HL-60 (cell line): ENCODE data around the gene RHO.

Experiments used
- DNase-seq, 2 experiments: peaks; one replicate each; pipeline ENCODE4 v3.0.0-alpha.2; 2010 to 2020; ENCODE audit warnings: low read depth in 1 of 2, low spot score in 1 of 2
- H3K27ac ChIP-seq: fragments of 250-450 bp; sonication (Bioruptor Pico); replicated peaks from 2 replicates; pipeline ENCODE4 v1.5.1; 2020; ENCODE audit warnings: mild to moderate bottlenecking, moderate library complexity
- H3K27me3 ChIP-seq: fragments of 250-450 bp; sonication (Bioruptor Pico); 2 replicates; pipeline ENCODE4 v1.5.1; 2021; ENCODE audit warnings: mild to moderate bottlenecking, moderate library complexity; ENCODE audit not compliant: insufficient read depth, poor library complexity, severe bottlenecking
- H3K4me3 ChIP-seq: replicated peaks from 2 replicates; pipeline ENCODE4 v1.5.1; 2011; ENCODE audit warnings: mild to moderate bottlenecking, control low read depth, low read length; ENCODE audit not compliant: insufficient read depth
- GABPA ChIP-seq: IDR thresholded peaks from 2 replicates; pipeline ENCODE4 v1.6.1; 2012; ENCODE audit warnings: low read depth
- POLR2AphosphoS5 ChIP-seq: IDR thresholded peaks from 2 replicates; pipeline ENCODE4 v1.6.1; 2012; ENCODE audit warnings: low read depth
- SPI1 ChIP-seq: IDR thresholded peaks from 2 replicates; pipeline ENCODE4 v1.6.1; 2012; ENCODE audit warnings: low read depth, mild to moderate bottlenecking, borderline replicate concordance
- TF ChIP-seq, protein P1 (sequence below): IDR thresholded peaks from 2 replicates; pipeline ENCODE4 v1.6.1; 2012; ENCODE audit warnings: low read depth; ENCODE audit not compliant: insufficient replicate concordance
- TF ChIP-seq, protein P2 (sequence below): IDR thresholded peaks from one replicate; pipeline ENCODE4 v1.5.1; 2011; ENCODE audit warnings: low read length, control low read depth, inconsistent platforms; ENCODE audit not compliant: insufficient read depth

The RHO gene

DNA sequence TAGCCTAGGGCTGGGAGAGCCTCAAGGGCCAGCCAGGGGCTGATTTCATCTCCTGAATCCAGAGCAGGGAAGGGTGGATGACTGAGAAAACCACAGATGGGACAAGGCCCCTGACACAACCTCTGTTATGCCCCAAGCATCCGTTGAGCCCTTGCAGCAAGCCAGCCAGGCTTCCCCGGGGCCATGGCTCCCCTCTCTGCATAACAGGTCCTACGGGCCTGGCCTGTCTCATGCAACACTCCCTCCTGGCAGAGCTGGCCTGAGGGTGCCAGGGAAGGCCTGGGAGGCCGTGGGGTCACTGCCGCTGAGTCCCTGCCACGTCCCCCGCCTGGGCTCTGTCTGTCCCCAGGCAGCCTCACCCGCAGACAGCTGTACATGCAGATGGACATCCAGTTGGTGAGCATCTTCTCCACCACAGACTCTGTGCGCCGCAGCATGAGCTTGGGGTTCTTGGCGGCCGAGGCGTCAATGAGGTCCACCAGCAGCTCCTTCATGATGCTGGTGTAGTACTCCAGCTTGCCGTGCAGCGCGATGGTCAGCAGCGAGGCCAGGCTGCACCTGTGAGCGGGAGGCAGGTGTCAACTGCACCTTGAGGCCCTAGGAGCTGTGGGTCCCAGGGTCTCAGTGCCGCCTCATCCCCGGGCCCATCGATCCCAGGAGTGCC lies 36.7 kb downstream of the RHO start:
- no peak overlapping the region for H3K27ac ChIP-seq
- no peak for DNase-seq
- H3K27me3 ChIP-seq = no peaks in the 10 kb centered on the region
- no peak overlapping the region for H3K4me3 ChIP-seq
- TF ChIP-seq, protein P1, sequence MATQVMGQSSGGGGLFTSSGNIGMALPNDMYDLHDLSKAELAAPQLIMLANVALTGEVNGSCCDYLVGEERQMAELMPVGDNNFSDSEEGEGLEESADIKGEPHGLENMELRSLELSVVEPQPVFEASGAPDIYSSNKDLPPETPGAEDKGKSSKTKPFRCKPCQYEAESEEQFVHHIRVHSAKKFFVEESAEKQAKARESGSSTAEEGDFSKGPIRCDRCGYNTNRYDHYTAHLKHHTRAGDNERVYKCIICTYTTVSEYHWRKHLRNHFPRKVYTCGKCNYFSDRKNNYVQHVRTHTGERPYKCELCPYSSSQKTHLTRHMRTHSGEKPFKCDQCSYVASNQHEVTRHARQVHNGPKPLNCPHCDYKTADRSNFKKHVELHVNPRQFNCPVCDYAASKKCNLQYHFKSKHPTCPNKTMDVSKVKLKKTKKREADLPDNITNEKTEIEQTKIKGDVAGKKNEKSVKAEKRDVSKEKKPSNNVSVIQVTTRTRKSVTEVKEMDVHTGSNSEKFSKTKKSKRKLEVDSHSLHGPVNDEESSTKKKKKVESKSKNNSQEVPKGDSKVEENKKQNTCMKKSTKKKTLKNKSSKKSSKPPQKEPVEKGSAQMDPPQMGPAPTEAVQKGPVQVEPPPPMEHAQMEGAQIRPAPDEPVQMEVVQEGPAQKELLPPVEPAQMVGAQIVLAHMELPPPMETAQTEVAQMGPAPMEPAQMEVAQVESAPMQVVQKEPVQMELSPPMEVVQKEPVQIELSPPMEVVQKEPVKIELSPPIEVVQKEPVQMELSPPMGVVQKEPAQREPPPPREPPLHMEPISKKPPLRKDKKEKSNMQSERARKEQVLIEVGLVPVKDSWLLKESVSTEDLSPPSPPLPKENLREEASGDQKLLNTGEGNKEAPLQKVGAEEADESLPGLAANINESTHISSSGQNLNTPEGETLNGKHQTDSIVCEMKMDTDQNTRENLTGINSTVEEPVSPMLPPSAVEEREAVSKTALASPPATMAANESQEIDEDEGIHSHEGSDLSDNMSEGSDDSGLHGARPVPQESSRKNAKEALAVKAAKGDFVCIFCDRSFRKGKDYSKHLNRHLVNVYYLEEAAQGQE = no peak
- no peak; the same call in 1 of the 2 replicates for TF ChIP-seq POLR2AphosphoS5
- no peak for TF ChIP-seq GABPA
- TF ChIP-seq, protein P2, sequence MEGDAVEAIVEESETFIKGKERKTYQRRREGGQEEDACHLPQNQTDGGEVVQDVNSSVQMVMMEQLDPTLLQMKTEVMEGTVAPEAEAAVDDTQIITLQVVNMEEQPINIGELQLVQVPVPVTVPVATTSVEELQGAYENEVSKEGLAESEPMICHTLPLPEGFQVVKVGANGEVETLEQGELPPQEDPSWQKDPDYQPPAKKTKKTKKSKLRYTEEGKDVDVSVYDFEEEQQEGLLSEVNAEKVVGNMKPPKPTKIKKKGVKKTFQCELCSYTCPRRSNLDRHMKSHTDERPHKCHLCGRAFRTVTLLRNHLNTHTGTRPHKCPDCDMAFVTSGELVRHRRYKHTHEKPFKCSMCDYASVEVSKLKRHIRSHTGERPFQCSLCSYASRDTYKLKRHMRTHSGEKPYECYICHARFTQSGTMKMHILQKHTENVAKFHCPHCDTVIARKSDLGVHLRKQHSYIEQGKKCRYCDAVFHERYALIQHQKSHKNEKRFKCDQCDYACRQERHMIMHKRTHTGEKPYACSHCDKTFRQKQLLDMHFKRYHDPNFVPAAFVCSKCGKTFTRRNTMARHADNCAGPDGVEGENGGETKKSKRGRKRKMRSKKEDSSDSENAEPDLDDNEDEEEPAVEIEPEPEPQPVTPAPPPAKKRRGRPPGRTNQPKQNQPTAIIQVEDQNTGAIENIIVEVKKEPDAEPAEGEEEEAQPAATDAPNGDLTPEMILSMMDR = no peak
- TF ChIP-seq SPI1 = no peak

DNA sequence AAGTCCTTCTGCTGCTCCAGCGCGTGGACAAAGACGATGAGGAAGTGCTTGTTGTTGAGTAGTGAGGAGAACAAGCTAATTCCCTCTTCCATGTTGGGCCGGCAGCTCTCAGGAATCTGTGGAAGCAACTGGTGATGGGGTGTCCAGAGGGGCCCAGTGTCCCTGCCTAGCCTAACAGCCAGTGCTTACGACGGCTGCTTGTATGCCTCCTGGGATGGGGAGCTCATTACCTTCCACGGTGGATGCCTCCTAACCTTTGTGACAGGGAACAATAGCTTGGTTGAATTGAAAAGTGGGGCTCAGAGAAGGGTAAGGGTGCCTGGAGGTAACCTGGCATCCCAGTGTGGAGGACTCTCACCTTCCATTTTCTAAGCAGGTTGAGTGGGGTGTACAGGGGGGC lies 37.5 kb downstream of the RHO start:
- Histone ChIP-seq H3K27me3 (no peaks in the 10 kb centered on the region), H3K27ac (no peak overlapping the region), H3K4me3 (no peak overlapping the region)
- DNase-seq = no peak
- TF ChIP-seq, protein P2 = no peak
- no peak for TF ChIP-seq POLR2AphosphoS5
- TF ChIP-seq GABPA = no peak
- no peak for TF ChIP-seq SPI1
- TF ChIP-seq, protein P1 = no peak

DNA sequence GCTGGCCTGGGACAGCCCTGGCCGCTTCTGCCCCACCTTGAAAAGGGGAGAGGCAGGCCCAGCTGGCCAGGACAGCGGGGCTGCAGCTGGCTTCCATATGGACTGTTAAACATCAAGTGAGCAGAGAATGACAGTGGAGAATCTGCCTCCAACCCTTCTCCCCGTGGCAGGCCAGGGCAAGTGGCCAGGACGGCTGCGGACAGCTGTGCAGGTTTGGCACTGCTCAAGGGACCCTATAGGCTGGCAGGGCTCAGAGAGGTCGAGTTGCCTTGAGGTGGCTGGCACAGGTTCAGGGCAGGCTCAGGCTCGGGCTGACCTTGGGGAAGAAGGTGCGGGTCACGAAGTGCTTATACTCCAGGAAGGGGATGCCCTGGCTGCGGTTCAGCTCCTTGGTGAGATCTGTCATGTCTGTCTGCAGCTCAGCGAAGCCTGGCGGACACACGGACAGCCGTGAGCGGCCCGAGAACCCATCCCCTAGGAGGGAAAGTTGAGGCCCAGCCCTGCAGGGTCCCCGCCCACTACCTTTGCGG lies 38.8 kb downstream of the RHO start:
- no peak for DNase-seq
- Histone ChIP-seq H3K27ac (no peak overlapping the region), H3K27me3 (no peaks in the 10 kb centered on the region), H3K4me3 (no peak overlapping the region)
- TF ChIP-seq GABPA (no peak), SPI1 (no peak), POLR2AphosphoS5 (no peak)
- TF ChIP-seq, protein P1 = no peak
- TF ChIP-seq, protein P2 = no peak
